GM12892 (cell line): Measurements from ENCODE around the gene RBM22.

Experiments
- POLR2AphosphoS5 ChIP-seq: IDR thresholded peaks from 2 replicates; pipeline ENCODE4 v1.6.1; 2011; ENCODE audit warnings: low read depth, low read length, control low read depth
- TAF1 ChIP-seq: IDR thresholded peaks from 2 replicates; pipeline ENCODE4 v1.6.1; 2011; ENCODE audit warnings: low read depth, mild to moderate bottlenecking, control low read depth, low read length, borderline replicate concordance

- TF ChIP-seq POLR2AphosphoS5: no peak
- TF ChIP-seq TAF1: no peak
These were observed 35.8 kb downstream of the RBM22 start for GRCh38 chr5:150665044-150665443.
